Astrocyte (in vitro differentiated cells and primary cell): Measurements from ENCODE around the gene MYO16. TPM values are rescaled to one million over a fixed set of nuclear protein-coding genes. Genes with fewer than 3 reads are reported as not detected.

Experiments
- DNase-seq: peaks from one replicate; pipeline ENCODE4 v3.0.0-alpha.2; 2010; ENCODE audit warnings: low read depth
- FAIRE-seq: peaks from 2 replicates; lab custom pipeline; 2011; peaks lifted over from hg19 to GRCh38; lab: Jason Lieb, UNC
- H2AFZ ChIP-seq: 2 replicates; pipeline ENCODE4 v1.6.0; 2012; ENCODE audit warnings: low read depth, low read length, inconsistent platforms
- H3K27ac ChIP-seq: 2 replicates; pipeline ENCODE4 v1.5.1; 2011; ENCODE audit warnings: low read depth, low read length, inconsistent platforms
- H3K27me3 ChIP-seq: 2 replicates; pipeline ENCODE4 v1.6.0; 2011; ENCODE audit warnings: low read length, inconsistent platforms; ENCODE audit not compliant: insufficient read depth
- H3K36me3 ChIP-seq: 2 replicates; pipeline ENCODE4 v1.5.1; 2011; ENCODE audit warnings: low read length, inconsistent platforms; ENCODE audit not compliant: insufficient read depth
- H3K4me1 ChIP-seq: 2 replicates; pipeline ENCODE4 v1.5.1; 2011; ENCODE audit warnings: low read length, inconsistent platforms; ENCODE audit not compliant: insufficient read depth
- H3K4me2 ChIP-seq: 2 replicates; pipeline ENCODE4 v1.6.0; 2012; ENCODE audit warnings: low read length, inconsistent platforms
- H3K4me3 ChIP-seq: 2 replicates; pipeline ENCODE4 v1.5.1; 2011; ENCODE audit warnings: low read depth, mild to moderate bottlenecking, low read length, inconsistent platforms; ENCODE audit not compliant: insufficient read depth
- H3K79me2 ChIP-seq: 2 replicates; pipeline ENCODE4 v1.6.0; 2012; ENCODE audit warnings: mild to moderate bottlenecking, low read length, inconsistent platforms; ENCODE audit not compliant: insufficient read depth
- H3K9ac ChIP-seq: 2 replicates; pipeline ENCODE4 v1.6.0; 2012; ENCODE audit warnings: mild to moderate bottlenecking, low read length, inconsistent platforms
- H3K9me3 ChIP-seq: 2 replicates; pipeline ENCODE4 v1.5.1; 2012; ENCODE audit warnings: low read depth, mild to moderate bottlenecking, low read length, inconsistent platforms; ENCODE audit not compliant: insufficient read depth
- H4K20me1 ChIP-seq: 2 replicates; pipeline ENCODE4 v1.6.0; 2012; ENCODE audit warnings: low read length, inconsistent platforms; ENCODE audit not compliant: insufficient read depth
- H3K27ac Mint-ChIP-seq: one replicate; pipeline ENCODE4 v1.8.0; 2021; ENCODE audit warnings: mild to moderate bottlenecking, mixed read lengths; ENCODE audit not compliant: unreplicated experiment
- H3K27me3 Mint-ChIP-seq: one replicate; pipeline ENCODE4 v1.8.0; 2021; ENCODE audit warnings: low read depth, mixed read lengths; ENCODE audit not compliant: unreplicated experiment
- H3K36me3 Mint-ChIP-seq: one replicate; pipeline ENCODE4 v1.8.0; 2021; ENCODE audit warnings: low read depth, mixed read lengths; ENCODE audit not compliant: unreplicated experiment
- H3K4me1 Mint-ChIP-seq: one replicate; pipeline ENCODE4 v1.8.0; 2021; ENCODE audit warnings: low read depth, mixed read lengths; ENCODE audit not compliant: unreplicated experiment
- H3K4me3 Mint-ChIP-seq: one replicate; pipeline ENCODE4 v1.8.0; 2021; ENCODE audit warnings: mild to moderate bottlenecking, moderate library complexity, mixed read lengths; ENCODE audit not compliant: unreplicated experiment
- H3K9me3 Mint-ChIP-seq: one replicate; pipeline ENCODE4 v1.8.0; 2021; ENCODE audit warnings: mild to moderate bottlenecking, mixed read lengths; ENCODE audit not compliant: unreplicated experiment
- CTCF ChIP-seq: IDR thresholded peaks from 2 replicates; pipeline ENCODE4 v1.5.1; 2011; ENCODE audit warnings: low read depth, mild to moderate bottlenecking, inconsistent platforms, low read length, moderate library complexity; ENCODE audit not compliant: insufficient read depth
- EZH2 ChIP-seq: IDR thresholded peaks from 2 replicates; pipeline ENCODE4 v1.6.1; 2012; ENCODE audit warnings: mild to moderate bottlenecking, low read length, inconsistent platforms; ENCODE audit not compliant: insufficient read depth
- total RNA-seq: library from RNA; stranded (reverse); gene quantifications from 2 replicates; pipeline ENCODE4 v1.2.1, GENCODE V29; 2021

The MYO16 gene
- total RNA-seq, 1 donor from 2014 or later = 0.14 TPM

GRCh38 chr13:108743522-108743921, 114.1 kb downstream of the MYO16 start:
- no peak overlapping the region for H3K4me2 ChIP-seq
- H3K9me3 ChIP-seq = no peaks in the 10 kb centered on the region
- Mint-ChIP-seq H3K36me3 (peaks cover 3% of the 10 kb centered on the region), H3K27ac (no peak overlapping the region), H3K27me3 (no peaks in the 10 kb centered on the region), H3K4me3 (no peak overlapping the region), H3K9me3 (peaks cover 3% of the 10 kb centered on the region), H3K4me1 (no peaks in the 10 kb centered on the region)
- H3K4me3 ChIP-seq = no peak overlapping the region
- no peak overlapping the region for H3K9ac ChIP-seq
- H4K20me1 ChIP-seq = no peaks in the 10 kb centered on the region
- H3K27ac ChIP-seq = no peak overlapping the region
- no peaks in the 10 kb centered on the region for H3K4me1 ChIP-seq
- no peak for TF ChIP-seq CTCF
- no peaks in the 10 kb centered on the region for H3K27me3 ChIP-seq
- FAIRE-seq (no peak), DNase-seq (no peak)
- no peak overlapping the region for H2AFZ ChIP-seq
- H3K36me3 ChIP-seq = no peaks in the 10 kb centered on the region
- no peaks in the 10 kb centered on the region for H3K79me2 ChIP-seq

- TF ChIP-seq CTCF (no peak), EZH2 (no peak)
- Mint-ChIP-seq H3K36me3 (no peaks in the 10 kb centered on the region), H3K4me3 (no peak overlapping the region), H3K27me3 (no peaks in the 10 kb centered on the region), H3K4me1 (no peaks in the 10 kb centered on the region), H3K9me3 (no peaks in the 10 kb centered on the region), H3K27ac (no peak overlapping the region)
- Histone ChIP-seq H3K9ac (no peak overlapping the region), H3K36me3 (no peaks in the 10 kb centered on the region), H3K27ac (no peak overlapping the region), H3K27me3 (no peaks in the 10 kb centered on the region), H4K20me1 (no peaks in the 10 kb centered on the region), H3K4me1 (no peaks in the 10 kb centered on the region), H2AFZ (no peak overlapping the region), H3K79me2 (no peaks in the 10 kb centered on the region), H3K9me3 (no peaks in the 10 kb centered on the region), H3K4me3 (no peak overlapping the region), H3K4me2 (no peak overlapping the region)
- DNase-seq (no peak), FAIRE-seq (no peak)
Observed at GRCh38 chr13:108747843-108748242, 118.4 kb downstream of the MYO16 start.

GRCh38 chr13:108752276-108752675, 122.9 kb downstream of the MYO16 start:
- Mint-ChIP-seq H3K27me3 (no peaks in the 10 kb centered on the region), H3K27ac (no peak overlapping the region), H3K36me3 (no peaks in the 10 kb centered on the region), H3K4me1 (peaks cover 2% of the 10 kb centered on the region), H3K4me3 (no peak overlapping the region), H3K9me3 (no peaks in the 10 kb centered on the region)
- no peak overlapping the region for H3K4me2 ChIP-seq
- no peak overlapping the region for H3K27ac ChIP-seq
- TF ChIP-seq EZH2 = no peak
- TF ChIP-seq CTCF = no peak
- H3K36me3 ChIP-seq = no peaks in the 10 kb centered on the region
- DNase-seq = no peak
- FAIRE-seq = no peak
- no peaks in the 10 kb centered on the region for H3K9me3 ChIP-seq
- no peaks in the 10 kb centered on the region for H3K79me2 ChIP-seq
- H3K27me3 ChIP-seq = no peaks in the 10 kb centered on the region
- no peak overlapping the region for H2AFZ ChIP-seq
- H3K4me1 ChIP-seq = no peaks in the 10 kb centered on the region
- no peak overlapping the region for H3K9ac ChIP-seq
- no peaks in the 10 kb centered on the region for H4K20me1 ChIP-seq
- no peak overlapping the region for H3K4me3 ChIP-seq
